Stimulated activated CD4-positive, alpha-beta T cell treated with anti-CD3 and anti-CD28 coated beads, TNF-alpha, amount 100 ng/mL, for 24 hours (primary cell): ENCODE measurements around the gene OSBPL10.
A peak's percentile ranks its signal among the peaks of the same experiment; 100 is the strongest.
"Not testable (repeated sequence)": the region's sequence is repeated elsewhere in the genome, so short reads cannot be mapped to it uniquely, and the experiment has no call there.

Source experiments
- DNase-seq, 3 experiments: peaks; one replicate each; pipeline ENCODE4 v3.0.0-alpha.2; 2020; ENCODE audit warnings: low read depth in 3 of 3

Gene OSBPL10

DNA sequence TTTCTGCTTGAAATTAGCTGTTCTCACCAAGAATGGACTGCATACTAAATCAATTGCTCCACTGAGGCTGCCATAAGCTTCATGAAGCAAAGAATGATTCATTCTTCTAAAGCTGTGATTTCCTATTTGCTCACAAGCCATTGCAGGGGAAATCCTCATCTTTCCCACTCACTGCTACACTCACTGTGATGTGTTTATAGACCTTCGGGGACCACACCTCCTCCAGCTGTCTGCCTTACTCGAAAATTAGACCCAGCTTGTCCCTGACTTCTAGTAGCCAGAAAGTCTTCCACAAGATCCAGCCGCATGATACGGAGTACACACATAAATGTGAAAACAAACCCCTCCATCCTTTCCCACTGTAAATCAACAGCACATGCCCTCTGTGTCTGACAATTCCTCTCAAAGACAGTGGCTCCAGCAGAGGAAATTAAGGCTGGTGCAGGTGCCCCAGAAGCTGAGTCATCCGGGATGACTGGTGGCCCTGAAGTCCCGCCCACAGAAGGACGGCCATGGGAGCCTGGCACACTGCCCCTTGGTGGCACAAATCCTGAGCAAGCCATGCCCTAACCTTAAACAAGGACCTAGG is 276.4 kb downstream of the OSBPL10 start:
- DNase-seq: peak in 2 of 3 experiments; percentile 1 to 13

DNA sequence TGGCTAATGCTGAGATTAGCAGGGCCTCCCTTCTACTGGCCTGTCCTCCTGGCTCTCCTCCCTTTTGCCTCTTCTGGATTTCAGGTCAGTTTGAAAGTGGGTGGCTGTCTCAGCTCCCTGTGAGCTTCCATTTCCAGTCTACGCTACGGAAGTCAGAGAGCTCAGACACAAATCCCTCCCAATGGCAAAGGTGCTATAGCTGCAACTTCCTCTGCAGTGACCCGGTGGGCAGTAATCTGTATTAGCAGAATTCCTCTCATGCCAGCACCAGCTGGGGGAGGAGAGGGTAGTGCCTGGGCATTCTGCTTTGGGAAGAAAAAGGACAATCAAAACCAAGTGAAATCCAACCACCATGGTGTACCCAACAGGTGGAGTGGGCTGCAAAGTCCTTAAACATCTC is 276.9 kb downstream of the OSBPL10 start:
- DNase-seq: no peak

DNA sequence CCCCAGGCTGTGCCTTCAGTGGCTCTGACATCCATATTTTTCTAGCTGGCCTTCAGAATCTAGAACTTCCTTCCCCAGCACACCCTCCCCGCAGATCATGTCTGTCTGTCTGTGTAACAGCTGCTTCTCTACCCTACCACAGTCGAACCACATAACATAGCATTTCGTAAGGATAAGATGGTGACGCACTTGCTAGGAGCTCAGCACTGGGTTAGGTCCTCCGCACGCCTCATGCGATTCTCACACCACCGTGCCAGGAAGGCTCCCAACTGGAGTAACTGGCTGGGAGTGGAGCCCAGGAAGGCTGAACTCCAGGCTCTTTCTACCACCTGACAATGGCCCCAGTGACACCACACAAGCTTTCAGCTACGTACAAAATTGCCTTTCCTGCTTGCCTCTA is 279.8 kb downstream of the OSBPL10 start:
- DNase-seq: no peak

DNA sequence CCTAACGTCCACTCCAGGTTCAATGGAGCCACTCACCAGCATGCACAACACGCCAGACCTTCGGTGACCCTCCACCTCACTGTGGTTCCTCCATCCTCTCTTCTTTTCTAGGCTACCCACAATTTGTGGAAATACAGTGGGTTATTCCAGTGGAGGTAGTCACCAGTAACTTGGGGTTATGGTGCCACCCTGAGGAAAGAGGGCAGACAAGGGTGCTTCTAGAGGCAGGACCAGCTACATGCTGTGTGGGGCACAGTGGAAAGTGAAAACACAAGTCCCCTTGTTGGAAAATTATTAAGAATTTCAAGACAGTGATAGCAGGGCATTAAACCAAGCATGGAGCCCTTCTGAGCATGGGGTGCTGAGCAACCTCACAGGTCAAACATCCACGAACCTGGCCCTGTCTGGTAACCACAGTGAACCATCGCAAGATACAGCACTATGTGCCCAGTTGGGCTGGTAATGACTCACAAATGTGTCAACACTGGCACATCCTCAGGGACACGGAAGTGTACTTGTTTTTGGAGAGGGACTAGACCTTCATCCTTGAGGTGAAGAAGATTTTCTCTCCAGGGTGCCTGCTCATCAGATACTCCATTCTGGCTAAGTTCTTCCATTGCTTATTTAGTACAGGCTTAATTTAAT is 281.6 kb downstream of the OSBPL10 start:
- no peak for DNase-seq

DNA sequence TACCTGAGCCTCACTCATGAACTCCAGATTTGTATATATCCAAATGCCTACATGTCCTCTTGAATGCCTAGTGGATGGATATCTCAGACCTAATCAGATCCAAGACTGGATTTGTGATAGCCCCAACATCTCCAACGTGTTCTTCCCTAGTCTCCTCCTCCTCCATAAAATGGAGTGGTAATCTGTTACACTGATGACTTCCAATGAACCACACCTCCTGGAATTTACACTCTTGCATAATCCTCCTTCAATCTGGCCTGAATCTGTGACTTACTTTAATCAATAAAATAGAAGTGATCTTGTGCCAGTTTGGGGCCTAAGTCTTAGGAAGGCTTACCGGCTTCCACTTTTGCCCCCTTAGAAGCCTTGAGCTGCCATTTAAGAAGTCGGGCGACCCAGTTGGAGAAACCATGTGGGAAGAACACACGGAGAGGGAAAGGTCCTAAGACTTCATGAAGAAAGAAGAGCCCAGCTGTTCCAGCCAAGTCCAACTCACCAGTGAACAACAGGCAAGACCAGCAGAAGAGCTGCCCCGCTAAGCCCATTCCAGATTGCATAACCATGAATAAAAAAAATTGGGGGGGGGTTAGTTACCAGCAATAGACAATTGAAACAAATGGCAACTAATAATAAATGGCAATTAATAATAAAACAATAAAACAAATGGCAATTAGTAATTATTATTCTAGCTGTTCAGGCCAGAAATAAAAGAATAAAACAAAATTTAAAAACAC is 284.1 kb downstream of the OSBPL10 start:
- no peak for DNase-seq

DNA sequence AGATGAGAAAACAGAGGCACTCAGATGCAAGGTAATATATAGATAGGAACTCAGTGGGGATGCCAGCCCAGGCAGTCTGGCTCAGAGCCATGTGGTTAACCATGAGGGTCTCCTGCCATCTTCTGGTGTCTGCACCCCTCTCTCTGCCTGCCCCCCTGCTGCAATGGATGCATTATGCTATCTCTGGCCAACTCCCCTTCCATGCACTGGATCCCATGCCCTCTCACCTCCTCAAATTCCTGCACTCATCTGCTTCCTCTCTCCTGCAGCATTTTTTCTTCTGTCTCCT is 285.1 kb downstream of the OSBPL10 start:
- DNase-seq: no peak

DNA sequence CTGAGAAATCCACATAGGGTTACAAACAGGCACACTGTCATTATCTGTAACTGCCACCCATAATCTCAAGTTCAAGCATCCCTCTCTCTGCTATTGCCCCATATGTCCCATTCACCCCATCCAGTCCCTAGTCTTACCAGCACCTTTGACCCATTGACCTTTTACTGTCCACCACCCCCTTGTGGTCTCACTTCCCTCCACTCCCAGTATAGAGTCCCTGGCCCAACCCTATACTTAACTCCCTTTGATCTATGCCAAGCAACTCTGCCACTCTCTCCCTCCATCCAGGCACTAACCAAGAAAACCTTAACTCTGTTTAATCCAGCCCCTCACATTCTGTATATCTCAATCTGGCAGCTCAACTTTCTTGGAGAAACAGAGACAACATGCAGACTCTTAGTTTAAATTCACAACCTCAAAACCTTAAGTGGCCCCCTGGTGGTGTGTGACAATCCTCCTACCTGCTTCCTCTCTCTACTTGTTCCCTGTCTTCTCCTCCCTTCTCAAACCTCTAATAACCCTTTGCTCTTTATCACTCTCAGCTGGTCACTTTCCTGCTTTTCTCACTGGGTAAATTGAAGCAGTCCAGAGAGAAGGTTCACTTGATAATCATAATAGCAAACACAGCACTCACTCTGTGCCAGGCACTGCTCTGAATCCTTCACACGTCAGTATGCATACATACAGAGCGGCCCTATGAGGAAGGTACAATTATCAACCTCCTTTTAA is 285.6 kb downstream of the OSBPL10 start:
- DNase-seq: peak in 2 of 3 experiments; percentile 3 to 19

DNA sequence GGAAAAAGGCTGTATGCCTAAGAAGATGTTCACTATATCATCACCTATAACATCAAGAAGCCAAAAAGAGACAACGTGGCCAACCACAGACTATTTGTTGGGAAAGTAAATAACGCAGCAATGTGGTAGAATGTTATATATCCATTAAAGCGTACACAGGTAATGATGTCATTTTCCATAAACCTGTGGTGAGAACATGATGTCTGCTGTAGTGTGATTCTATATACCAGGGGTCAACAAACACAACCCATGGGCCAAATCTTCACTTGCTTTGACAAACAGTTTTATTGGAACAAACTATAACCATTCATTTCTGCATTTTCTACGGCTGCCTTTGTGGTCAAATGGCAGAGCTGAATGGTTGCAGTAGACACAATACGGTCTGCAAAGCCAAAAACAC is 287.7 kb downstream of the OSBPL10 start:
- DNase-seq: no peak

DNA sequence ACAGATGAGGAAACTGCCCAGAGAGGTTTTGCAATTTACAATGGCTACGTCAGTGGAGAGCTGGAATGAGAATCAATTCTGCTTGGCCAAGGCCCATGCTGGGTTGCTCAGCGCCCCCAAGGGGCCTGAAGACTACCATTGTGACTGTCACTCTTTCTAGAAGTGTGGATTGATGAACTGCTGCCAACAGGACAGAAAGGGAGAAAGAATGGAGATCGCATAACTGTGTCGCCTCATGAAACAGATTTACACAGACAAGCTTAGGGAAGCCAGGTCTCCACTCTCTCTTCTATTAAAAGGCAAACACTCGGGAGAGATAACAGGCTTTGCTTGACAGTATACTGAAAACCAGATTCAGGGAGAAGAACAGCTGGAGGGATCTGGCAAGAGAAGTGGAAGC is 288.3 kb downstream of the OSBPL10 start:
- no peak for DNase-seq

DNA sequence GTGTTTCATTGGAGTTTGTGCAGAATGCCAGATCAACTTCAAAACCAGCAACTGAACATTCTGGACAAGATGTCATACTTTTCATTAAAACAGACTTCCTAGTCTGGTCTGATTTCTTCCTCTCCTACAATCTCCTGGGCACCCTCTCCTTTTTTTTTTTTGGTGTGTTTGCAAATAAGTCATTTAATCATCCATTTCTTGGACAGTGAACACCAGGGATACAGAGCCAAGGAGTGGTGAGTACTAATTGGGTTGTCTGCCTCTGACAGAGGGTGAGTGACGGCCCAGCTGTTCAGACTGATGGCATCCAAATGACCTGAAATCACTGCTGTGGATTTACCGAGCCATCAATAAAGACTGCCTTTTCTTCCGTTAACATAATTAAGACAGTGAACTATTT is 290.3 kb downstream of the OSBPL10 start:
- no peak for DNase-seq

DNA sequence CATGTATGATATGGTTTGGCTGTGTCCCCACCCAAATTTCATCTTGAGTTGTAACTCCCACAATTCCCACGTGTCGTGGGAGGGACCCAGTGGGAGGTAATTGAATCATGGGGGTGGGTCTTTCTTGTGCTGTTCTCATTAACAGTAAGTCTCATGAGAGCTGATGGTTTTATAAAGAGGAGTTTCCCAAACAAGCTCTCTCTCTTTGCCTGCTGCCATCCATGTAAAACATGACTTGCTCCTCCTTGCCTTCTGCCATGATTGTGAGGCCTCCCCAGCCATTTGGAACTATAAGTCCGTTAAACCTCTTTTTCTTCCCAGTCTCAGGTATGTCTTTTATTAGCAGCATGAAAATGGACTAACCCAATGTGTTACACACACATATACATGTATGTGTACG is 291.5 kb downstream of the OSBPL10 start:
- DNase-seq: not testable (repeated sequence)

DNA sequence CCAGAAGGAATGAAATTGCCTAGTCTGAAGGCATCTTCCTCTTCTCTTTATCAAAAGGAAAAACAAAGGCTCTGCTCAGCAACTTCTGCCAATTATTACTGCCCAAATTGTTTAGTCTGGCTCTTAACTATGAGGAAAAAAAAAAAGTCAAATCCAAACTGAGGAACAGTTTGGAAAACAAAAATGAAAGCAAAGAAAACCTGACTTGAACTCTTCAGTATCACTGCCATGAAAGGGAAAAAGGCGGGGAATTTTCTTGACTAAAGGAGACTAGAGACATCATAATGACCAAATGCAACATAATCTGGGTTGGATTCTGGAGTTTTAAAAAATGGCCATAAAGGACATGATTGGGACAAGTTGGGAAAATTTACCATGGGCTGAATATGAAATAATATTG is 292.1 kb downstream of the OSBPL10 start:
- no peak for DNase-seq

DNA sequence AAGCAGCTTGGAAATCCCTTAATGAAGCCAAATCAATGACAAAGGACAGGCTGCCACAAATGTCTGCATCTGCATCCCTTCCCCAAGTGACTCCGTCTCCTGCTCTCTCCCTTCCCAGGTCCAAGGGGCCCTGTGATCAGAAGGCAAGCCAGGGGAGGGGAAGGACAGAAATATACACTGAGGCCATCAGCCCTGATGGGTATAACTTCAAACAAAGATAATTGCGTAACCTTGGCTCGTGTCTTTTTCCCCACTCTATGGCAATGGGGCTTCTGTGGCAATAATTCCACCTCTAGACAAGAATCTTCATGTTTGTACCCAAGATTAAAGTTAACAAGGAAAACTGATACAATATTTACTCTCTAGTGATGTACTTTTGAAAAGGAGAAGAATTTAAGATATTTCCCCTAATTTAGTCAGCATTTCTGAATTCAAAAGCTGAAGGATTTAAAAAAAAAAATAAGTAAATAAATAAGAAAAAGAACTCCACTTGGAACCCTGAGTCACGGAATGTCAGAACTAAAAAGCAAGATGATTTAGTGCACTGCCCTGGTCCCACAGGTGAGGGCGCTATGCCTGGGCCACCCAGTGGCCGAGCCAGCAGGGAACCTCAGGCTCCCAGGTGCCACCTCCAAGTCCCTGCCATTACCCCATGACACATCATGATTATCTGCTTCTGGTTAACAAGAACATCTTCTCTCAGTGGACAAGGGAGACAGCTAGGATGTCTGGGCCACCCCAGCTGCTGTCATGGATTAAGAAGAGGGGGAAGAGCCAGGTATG is 293.9 kb downstream of the OSBPL10 start:
- no peak for DNase-seq

DNA sequence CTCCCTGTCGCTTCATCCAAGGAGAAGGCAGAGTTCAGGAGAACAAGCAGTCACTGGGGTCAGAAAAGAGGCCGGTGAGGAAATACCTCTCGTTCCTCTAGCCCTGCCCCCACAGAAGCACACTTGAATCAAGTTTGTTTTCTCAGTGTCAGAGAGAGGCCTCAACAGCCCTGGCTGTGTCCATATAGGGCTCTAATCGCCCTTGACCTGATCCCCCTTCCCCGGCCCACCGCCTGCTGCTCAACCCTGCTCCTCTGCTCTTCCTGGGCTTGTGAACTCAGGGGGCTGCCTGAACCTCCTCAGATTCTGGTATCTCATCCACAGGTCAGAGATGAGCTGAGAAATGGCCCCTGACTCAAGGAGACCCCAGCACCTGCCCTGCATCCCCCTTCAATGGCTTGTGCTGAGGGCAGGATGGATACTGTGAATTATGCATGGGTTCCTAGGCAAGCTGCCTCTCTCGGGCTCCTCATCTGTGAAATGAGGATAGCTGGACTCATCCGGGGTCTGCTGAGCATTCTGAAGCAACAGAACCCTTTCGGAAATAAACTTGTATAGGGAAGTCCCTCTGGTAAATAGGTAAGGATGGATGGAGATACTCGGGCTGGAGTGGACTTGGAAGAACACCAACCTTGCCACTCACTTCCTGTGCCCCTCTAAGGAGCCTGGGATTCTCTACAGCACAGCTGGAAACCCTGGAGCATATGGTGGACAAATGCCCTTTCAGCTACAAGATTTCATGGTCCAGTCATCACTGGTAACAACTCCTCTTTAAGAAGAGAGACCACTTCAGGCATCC is 300.8 kb downstream of the OSBPL10 start:
- DNase-seq: no peak

DNA sequence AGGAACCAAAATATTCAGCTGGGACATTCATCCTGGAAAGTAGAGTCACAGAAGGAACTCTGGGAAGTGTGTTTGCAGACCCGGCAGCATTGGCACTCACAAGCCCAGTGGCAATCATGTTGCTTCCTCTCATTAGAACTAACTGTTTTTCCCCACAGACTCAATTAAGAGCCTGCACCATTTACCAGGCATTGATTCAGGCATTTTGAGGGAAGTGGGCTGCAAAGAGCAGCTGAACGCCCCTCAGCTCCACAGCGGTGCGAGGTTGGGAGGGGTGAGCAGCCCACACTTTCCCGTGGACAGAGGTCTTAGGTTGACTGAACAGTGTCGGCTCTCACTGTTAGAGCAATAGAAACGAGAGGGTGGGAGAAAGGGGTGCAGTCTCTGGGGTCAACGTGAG is 304.5 kb downstream of the OSBPL10 start:
- no peak for DNase-seq

DNA sequence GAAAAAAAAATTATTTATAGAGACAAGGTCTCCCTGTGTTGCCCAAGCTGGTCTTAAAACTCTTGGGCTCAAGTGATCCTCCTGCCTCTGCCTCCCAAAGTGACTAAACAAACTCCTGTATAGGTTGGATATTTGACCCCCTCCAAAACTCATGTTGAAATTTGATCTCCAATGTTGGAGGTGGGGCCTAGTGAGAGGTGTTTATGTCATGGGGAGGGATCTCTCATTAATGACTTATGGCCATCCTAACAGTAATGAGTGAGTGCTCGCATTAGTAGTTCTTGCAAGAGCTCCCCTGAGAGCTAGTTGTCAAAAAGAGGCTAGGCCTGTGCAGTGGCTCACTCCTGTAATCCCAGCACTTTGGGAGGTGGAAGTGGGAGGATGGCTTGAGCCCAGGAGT is 307.1 kb downstream of the OSBPL10 start:
- DNase-seq: no peak

DNA sequence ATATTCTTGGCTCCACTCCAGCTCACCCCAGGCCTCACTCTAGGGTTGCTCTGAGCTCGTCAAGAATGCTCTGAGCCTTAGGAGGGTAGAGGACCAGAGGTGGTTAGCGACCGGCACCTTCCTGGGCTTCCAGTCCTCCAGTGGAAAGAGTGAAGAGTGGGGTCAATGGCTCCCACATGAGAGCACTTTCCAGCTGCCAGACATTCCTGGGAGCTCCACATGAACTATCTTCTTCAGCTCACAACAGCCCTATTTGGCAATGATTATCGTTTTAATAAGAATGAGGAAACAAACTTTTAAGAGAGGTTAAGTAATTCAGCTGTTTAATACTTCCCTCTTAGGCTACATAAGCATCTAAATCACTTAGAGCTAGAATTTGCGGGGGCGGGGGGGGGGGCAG is 309.1 kb downstream of the OSBPL10 start:
- DNase-seq: no peak

DNA sequence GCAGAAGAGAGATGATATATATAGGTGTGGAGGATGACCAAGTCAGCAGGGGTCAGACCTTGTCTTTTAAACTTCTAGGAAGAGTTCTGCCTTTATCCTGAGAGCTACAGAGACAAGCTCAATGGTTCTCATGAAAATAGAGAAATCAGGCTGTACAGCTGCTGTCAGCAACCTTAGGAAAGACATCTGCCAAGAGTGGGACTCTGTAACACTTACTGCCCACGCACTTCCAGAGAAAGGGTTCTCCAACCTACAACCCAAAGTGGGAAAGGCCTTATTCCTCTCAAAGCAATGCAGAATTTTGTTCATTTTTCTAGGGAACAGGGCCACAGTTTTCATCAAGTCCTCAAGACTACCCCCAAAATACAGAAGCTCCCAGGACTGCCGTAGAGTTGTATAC is 309.6 kb downstream of the OSBPL10 start:
- DNase-seq: no peak

DNA sequence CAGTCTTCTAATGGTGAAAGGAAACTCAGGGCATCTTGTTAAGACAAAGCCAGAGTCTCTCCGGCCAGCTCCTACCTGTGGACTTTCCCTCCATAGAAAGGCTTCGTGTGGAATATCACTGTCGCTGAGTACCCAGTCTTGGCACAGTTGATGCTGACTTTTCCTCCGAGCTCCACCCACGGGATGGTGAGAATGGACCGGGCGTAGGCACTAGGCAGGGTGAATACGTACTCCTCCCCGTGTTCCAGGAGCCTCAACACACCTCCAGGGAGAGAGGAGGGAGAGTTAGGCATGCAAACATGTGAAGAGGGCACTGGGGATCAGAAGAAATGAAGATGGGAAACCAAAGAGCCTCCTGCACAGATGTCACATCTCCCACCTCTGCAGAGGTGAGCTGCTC is 310.3 kb downstream of the OSBPL10 start:
- DNase-seq: no peak

DNA sequence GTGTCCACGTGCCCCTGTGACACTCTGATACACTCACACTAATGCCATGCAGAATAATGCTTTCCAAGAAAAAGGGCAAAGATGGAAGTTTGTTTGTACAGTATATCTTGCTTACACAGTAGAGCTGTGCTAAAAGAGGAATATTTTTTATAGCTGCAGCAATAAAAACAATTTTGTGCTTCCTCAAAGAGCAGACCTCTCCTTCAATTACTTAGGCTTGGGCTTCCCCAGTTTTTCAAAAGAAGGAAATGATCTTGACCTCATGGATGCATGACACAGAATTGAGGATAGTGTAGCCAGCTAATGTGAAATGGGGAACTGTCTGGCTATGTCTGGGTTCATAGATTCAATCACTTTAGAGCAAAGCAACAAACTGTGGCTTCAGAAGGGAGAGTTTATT is 310.9 kb downstream of the OSBPL10 start:
- no peak for DNase-seq

DNA sequence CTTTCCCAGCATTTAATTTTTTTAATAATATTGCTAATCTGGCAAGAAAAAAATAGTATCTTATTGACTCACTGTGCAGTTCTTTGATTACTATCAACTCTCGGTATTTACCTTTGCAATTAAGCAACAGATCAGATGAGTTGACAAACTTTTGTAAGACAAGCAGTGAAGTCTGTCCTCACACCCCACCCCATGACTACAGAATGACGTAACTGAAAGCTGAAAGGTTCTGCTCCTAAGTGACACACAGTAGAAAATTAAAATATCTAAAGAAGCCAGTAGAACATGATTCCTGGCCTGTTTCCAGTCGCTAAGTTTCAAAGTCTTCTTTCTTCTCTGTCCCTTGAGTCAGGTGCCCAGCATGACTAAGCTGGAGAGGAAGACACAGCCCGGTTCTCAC is 312.8 kb downstream of the OSBPL10 start:
- no peak for DNase-seq
